Stimulated activated CD8-positive, alpha-beta memory T cell treated with anti-CD3 and anti-CD28 coated beads, Interleukin-12 subunit alpha, Interleukin-12 subunit beta, amount 100 ng/mL, for 24 hours (primary cell): ENCODE data around the gene CDC42BPA.
A peak's percentile ranks its signal among the peaks of the same experiment; 100 is the strongest.

Source experiments
- DNase-seq: peaks from one replicate; pipeline ENCODE4 v3.0.0-alpha.2; 2020; ENCODE audit errors: extremely low read depth

CDC42BPA gene

DNA sequence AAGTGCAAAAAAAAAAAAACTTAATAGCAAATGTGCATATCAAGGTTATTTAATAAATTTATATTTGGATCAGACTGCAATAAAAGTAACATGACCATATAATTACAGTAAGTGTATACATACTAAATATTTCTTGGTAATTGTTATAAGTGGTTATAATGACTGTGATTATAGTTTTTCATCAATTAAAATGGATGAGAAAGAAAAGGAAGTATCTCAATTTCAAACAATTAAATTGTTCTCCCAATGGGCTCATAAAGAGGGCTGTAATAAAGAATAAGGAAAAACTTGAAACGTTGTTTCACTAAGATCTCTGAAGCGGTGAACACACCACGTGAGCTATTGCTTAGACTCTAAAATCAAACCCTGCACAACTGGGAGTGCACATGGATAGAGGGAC is 104.1 kb downstream of the CDC42BPA start:
- no peak for DNase-seq

DNA sequence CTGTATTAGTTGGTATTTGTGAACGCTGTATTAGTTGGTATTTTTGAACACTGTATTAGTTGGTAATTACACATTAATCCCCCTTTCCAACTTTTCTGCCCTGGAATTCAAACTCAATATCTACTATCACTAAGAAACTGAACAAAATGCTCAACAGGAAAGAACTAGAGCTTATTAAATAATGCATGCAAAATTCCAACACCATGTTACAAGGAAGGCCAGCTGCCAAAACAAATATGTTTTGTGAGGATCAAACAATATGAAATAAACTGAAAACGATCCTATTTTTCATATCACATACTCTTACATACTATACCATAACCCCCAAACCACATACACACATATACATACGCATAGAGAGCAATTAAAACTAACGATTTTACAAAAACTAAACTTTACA is 104.9 kb downstream of the CDC42BPA start:
- no peak for DNase-seq

DNA sequence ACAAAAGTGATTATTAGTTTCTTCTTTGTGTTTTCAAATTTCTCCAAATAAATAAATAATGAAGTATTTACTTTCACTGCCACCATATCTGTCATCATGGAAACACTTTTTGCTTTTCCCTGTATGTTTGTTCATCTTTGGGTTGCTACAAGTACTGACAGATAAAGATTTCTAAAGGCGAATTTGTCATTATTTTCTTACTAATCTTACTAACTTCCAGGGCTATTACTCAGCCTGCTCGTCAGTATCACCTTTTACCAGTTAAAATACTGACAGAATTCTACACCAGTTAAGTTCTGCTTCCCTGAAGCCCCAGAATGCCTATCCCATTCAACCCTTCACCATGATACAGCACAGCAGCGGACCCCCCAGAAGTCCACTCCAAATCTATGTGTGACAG is 106.1 kb downstream of the CDC42BPA start:
- DNase-seq = no peak

DNA sequence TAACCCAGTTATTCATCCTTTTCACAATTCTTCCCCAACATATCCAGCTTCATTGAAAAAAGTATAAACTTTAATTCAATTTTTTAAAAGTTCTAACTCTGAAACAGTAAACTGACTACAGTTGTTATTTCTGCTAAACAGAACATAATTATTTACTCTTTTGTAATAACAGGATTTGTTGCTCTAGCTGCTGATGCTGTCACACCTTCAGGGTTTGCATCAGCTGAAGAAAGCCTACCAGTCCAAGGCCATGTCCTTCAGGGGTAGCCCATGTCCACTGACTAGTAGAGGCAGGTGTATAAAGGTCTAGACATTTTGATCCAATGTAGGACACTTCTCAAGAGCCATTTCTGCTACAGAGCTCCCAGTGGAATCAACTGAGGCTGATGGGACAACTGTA is 107.7 kb downstream of the CDC42BPA start:
- DNase-seq = no peak

DNA sequence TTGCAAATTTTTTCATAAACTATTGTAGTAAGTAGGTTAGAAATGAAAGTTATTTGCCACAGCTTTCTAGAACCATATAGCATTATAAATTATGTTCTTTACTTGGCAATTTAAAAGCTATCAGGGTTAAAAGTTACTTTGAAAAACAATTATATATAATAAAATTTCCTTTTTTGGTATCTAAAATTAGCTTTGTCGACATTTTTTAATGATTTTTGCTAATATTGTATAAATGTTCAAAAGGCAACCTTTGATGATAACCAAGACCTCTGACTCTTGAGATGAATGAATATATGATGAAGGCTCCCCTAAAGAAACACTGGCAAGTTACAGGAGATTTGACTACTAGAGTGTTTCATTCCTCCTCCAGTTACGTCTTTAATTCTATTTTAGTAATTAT is 121.2 kb downstream of the CDC42BPA start:
- DNase-seq = no peak

DNA sequence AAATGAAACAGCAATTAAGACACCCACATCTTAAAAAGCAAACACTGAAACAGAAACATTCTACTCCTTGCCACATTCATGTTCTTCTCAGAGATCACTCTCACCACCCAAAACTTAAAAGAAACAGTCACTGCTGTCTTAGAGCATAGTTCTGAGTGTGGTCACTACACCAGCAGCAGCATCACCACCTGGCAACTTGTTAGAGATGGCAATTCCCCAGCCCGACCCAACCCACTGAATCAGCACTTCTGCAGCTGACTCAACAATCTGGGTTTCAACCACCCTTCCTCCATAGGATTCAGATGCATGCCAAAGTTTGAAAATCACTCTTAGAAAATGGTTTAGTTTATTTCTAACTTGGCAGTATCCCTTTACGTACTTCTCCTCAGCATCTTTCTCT is 126.1 kb downstream of the CDC42BPA start:
- DNase-seq = peak; percentile 1

DNA sequence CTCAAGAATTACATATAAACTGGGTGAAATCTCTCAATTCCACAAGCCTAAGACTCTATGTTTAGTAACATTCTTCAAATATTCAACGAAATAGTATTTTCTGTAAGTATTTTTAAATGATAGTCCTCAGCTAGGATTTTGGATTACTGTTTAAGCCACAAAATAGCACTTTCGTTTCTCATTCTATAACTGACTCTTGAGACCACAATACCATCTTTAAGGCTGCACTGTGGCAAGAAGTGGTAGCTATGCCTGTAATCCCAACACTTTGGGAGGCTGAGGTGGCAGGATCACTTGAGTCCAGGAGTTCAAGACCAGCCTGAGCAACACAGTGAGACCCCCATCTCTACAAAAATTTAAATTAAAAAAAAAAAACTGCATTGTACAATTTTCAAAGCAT is 126.7 kb downstream of the CDC42BPA start:
- no peak for DNase-seq

DNA sequence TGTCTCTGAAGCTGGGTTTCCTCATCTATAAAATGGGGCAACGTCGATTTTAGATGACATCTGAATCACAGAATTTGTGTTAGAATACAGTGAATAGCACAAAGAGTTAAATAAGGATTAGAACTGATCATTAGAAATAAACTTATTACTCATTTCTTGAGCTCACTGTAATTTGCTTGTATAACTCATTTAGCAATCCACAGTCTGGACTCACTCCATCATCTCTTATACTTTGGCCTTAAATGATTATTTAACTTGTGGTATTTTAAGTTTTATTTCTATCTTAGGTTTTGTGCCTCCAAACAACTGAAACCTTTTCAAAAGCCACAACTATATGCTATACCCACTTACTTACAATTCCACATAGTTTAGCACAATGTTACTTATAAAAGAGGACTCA is 128.0 kb downstream of the CDC42BPA start:
- no peak for DNase-seq

DNA sequence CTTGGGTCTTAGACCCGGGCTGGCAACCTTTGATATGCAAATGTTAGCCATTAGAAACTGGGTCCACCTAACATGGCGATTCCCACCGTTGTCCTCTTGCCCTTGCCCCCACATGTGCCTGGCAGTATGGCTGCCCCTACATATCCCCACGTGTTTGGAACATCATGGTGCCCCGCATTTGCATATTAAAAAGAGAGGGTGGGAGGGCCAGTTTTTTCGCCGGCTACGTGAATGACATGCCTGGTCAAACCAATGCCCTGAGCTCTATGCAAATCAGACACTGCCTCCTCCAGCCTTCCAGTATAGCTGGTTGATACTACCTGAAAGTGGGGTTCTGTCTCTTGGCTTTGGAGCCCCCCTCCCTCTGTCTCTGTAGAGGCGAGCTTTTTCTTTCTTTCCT is 133.0 kb downstream of the CDC42BPA start:
- no peak for DNase-seq

DNA sequence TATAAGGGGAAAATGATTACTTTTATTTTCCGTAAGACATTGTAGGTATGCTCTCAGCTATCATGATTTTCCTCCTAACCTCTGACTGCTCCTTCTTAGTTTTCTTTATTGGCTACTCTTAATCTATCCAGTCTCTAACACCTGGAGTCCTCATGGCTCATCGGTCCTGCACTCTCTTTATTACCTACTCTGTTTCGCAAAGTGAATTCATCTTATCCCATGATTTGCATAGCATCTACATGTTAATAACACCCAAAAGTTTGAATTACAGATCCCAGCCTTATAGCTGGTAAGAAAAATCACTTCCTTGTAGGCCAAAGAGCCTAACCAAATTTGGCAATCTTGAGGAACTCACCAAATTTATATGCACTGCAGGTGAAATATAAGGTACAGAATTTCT is 136.3 kb downstream of the CDC42BPA start:
- DNase-seq = no peak

DNA sequence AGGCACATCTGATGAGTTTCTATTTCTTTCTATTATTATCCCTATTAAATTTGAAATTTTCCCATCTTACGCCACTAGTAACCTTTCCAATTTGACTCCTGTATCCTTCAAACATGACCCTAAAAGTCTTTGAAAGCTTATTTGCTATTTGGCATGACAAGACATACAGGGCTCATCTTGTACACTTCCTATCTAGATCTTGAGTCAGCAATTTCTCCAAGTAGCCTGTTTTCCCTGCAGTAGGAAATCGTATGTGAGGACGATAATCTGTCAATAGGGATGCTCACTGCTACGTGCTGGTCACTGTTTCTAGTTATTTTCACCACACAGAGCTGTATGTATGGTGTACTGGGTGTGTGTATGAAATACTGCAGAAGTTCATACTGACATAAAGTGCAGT is 142.7 kb downstream of the CDC42BPA start:
- no peak for DNase-seq

DNA sequence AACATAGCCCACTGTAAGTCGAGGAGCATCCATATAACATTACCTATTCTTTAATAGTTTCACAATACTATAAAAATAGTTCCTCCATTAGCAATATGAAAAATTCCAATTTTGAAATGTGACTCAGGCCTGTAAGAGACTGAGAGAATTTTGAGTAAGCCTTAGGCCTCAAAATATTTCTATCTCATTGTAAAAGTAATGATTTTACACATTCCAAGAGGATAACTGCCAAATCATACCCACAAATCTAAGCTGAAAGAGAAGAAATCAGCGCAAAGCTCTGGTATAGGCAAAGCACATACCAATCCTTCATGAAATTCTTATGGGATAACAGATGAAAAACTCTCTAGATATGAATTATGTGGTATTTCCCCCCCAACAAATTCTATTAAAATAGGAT is 144.1 kb downstream of the CDC42BPA start:
- no peak for DNase-seq

DNA sequence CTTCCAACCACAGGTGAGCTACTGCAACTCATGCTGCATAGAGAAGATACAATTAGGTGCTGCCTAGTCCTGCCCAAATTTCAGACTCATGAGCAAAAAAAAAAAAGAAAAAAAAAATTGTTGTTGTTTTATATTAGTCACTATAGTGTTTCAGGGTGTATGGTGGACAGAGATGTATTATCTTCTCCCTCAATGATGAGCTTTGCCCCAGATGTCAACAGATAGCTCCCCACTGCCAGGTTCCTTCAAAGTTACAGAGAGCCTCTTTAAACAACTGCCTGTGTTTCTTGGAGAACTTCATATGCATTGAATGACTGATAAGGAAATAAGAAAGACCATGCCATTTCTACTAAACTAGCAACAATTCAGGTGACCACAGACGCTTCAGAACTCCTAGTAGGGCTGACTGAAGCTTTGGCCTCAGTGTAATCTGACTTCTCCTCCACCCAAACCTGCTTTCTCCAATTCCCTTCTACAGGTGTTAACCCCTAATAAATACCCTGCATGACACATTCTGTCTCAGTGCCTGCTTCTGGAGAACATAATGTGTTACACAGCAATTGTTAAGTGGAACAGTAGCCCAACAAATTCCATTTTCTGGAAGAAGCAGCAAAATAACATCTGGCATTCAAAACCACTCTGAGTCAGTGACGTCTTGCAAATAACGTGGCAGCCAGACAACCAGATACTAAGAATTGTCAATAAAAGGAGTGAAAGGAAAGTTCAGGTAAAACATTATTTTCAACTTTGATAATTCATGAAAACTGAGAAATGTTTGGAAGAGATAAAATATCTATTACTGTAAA is 147.7 kb downstream of the CDC42BPA start:
- DNase-seq = no peak

DNA sequence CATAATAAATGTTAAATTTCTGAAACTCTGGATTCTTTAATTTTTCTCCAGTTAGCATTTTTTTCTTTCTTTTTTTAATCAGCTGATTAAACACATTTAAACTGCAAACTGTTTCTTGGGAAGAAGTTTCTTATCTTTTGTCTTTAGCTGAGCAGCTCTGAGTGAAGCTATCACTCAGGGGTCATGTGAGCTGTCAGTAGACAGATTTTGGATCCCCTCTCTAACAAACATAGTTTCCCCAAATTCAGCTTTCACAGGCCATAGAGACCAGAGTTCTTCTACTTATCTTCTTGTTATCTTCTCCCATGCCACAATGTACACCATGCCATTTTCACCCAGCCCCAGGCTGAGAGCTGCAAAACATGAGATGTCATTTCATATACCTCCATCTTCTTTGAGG is 148.9 kb downstream of the CDC42BPA start:
- DNase-seq = no peak

DNA sequence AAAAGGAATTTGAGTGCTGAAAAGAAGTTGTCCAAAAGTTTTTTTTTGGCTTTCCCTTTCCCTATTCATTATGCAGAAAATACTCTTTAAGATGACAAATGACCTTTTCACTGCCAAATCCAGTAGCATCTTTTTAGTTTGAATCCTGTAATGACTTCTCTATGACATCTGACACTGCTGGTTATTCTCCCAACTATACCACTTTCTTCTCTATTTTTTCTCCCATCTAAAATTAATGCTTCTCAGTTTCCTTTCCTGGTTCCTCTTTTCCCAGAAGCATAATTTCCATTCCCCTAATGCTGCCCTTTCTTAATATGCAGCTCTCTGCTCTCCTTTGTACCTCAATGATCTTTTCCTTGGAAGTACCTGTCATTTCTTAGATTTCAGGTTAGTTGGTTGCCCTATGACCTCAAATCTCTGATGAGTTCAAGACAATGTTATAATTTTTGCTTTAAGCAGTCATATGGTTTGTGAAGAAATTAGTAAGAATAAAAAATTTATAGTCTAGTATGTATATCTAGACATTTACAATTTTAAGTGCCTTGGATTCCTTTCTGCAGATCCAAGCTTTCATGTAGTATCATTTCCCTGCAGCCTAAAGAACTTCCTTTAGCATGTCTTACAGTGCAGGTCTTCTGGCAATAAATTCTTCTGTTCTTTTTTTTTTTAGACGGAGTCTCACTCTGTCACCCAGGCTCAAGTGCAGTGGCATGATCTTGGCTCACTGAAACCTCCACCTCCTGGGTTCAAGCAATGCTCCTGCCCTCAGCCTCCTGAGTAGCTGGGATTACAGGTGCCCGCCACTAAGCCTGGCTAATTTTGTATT is 150.8 kb downstream of the CDC42BPA start:
- no peak for DNase-seq

DNA sequence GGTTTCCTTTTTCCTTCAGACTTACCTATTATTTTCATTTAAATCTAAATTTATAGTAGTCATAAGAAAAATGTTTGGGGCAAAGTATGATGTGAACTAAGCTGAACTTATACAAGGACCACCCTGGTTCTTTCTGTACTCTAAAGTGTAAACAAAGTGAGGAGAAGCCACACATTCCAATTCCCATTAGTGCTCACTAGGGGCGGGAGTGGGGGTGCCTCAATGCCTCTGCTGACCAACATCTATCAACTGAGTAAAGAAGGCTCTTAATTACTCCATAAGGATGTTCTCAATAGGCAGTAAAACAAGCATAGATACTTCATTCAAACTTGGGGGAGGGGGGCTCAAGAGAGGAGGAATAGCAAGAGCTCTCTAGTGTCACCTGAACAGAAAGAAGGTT is 151.7 kb downstream of the CDC42BPA start:
- DNase-seq = no peak

DNA sequence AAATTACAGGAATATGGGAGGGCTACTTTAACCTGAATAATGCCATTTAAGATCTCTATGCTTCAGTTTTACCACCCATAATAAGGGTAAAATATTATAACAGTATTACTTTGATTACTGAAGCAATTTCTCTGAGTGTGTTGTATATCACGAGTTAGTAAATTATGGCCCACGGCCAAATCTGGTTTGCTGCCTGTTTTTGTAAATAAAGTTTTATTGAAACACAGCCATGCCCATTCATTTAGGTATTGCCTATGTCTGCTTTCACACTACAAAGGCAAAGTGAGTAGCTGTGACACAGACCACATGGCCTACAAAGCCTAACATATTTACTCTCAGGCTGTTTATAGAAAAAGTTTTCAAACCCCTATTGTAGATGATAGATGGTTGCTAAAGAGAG is 156.8 kb downstream of the CDC42BPA start:
- DNase-seq = no peak

DNA sequence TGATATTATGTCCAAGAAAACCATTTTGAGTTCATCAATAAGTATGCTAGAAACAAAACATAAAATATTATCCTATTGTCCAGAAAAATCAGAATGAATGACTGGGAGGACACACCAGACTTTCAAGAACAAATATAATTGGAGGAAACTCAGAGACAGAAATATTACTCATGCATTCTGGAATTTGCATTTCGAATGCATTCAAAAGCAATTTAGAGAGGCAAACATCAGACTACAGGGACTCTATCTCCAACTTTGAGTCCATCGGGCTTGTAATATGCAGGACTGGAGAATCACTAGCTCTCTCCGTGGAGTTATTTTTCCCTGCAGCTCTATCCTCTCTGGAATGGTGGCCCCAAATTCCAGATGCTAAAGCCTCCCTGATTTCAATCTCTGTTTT is 161.8 kb downstream of the CDC42BPA start:
- DNase-seq = no peak

DNA sequence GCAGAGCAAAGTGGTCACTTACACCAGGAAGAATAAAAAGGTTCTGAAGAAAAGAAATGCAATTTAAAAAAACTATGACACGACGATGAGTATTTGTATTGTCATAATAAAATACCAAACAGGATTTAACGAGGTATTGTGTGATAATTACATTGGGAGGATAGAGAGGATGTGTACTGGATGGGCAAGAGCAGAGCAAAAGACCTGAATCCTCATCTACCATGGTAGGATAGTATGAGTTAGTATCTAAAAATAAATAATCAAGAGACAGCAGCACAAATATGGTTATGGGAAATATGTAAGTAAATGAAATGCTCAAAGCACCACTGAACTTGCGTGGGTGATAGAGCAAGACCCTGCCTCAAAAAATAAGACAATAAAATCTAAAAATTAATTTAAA is 162.6 kb downstream of the CDC42BPA start:
- DNase-seq = no peak

DNA sequence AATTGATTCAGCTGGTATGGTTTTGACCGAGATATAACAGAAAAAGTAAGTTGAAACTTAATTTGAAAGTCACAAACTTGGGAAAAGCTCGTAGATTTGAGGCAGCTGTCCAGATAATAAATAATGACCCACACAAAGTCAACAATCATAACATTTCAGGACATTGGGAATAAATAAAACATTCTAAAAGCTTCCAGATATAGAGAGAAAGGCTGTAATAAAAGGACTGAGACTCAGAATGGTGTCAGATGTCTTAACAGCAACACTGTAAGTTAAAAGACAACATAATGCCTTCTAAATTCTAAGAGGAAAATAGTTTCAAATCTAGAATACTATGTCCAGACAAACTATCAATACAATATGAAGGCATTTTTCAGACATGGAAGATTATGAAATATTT is 163.3 kb downstream of the CDC42BPA start:
- no peak for DNase-seq

DNA sequence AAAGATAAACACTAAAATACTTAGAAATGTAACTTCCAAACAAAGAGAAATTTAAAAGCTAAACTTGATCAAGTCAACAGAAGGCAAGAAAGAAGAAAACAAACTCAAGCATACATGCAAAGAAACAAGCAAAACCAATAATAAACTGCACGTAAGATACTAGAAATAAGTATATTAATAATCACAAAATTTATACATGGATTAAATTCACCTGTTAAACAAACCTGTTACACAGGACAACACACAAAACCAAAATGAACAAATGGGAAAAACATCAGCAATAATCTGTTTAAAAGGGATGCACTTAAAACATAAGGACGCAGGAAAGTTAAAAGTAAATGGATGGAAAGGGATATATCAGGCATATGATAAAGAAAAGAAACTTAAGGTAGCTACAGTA is 165.8 kb downstream of the CDC42BPA start:
- DNase-seq = no peak

DNA sequence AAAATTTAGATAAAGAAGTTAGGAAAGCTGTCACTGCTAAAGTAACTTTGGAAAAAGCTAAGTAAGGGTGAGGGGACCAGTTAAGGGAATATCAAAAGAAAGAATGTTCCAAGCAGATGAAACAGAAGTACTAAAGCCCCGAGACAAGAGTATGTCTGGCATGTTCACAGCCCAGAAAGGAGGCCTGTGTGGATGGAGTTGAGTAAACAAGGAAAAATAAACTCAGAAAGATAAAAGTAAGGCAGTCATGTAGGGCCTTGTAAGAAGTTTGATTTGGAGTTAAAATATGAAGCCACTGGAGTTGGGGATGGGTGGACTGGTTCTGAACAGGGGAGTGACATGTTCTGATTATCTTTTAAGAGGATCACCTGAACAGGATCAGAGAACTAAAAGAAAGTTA is 177.9 kb downstream of the CDC42BPA start:
- DNase-seq = no peak

DNA sequence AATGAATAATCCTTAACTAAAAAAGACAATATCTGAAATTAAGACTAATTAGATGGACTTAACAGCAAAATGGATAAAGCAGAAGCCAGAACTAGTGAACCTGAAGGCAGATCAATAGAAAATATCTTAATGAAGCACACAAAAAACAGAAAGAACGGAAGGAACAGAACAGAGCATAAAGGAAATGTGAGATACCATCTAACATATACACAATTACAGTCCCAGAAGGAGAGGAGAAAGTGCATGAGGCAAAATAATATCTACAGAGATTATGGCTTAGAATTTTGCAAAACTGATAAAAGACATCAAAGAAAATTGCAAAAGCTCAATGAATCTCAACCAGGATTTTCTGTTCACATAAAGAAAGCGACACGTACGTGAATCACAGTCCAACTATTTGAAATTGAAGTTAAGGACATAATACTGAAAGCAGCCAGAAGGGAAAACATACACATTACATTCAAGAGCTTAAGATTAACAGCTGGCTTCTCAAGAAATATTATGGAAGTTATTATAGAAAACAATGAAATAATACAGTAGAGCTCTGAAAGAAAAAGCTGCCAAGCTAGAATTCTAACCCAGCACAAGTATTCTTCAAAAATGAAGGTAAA is 182.0 kb downstream of the CDC42BPA start:
- no peak for DNase-seq
